ENCODE data around the gene MEF2A.
A peak's percentile ranks its signal among the peaks of the same experiment; 100 is the strongest.
"Not testable (repeated sequence)": the region's sequence is repeated elsewhere in the genome, so short reads cannot be mapped to it uniquely, and the experiment has no call there.

Gene MEF2A

DNA sequence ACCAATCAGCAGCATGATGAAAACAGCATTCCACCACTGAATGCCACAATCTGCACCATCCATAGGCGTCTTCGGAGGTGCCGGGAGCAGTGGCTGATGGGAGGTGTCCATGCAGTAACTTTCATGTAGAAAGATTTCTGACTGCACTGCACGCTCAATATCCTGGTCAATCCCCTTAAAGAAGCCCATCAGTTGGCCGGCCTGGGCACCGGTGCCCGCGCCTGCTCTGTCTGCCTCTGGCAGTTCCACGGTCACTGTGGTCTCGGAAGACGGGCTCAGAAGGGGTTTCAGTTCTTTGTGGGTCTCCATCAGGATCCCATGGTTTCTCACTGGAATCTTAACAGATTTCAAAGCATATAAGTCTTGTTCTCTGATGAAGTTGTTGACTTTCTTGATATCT is 163.5 kb downstream of the MEF2A start:
- no peak for DNase-seq (ENCODE audit: low spot score)

DNA sequence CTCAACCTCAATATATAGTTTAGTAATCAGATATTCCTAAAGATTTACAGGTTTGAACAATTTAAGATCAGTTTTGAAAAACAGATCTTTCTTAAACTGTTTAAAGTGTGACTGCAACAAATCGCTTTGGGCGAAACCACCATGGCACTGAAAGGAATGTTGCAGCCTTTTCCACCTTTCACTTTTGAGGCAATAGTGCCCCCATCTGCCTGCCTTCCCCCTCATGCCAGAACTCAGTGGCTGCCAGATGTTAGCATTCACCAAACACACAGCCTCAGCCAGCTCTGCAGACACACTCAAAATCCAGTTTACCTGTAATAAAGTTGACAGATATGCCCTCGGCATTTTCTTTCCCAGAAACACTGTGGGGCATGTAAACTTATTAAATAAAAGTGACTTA is 164.1 kb downstream of the MEF2A start:
- DNase-seq (ENCODE audit: low spot score), result peak; percentile 70

DNA sequence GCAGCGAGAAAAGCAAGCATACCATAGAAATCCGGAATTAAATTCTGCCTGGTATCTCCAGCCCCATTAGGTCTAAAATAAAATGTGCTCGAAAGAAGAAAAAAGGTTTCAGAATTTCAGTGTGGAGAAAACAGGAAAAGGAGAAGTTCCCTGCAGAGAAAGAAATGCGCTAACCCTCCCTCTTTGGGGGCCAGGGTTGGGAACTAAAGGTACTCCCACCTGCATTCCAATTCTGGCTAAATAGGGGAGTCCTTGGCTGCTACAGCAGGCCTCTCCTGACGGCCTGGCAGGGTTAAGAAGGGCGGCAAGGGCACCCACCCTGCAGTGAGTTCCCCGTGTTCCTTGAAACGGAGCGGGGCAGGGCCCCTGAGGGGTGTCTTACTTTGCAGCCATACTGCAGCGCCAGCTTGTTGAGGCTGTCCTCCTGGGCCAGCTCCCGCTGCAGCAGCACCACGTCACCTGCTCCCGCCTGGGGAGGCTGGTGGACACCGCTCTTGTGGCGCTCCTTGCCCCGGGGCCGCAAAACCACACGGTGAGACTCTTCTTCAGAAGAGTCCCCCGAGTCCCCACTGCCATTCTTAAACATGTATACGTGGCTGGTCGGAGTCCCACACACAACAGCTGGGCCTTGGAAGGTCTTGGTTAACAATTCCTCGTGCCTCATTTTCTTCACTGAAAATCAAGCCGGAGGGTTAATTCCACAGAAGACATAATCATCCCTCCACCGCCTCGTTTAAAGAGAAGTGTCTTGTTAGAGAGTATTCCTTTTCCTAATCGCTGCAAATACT is 165.7 kb downstream of the MEF2A start:
- DNase-seq (ENCODE audit: low spot score), result no peak

DNA sequence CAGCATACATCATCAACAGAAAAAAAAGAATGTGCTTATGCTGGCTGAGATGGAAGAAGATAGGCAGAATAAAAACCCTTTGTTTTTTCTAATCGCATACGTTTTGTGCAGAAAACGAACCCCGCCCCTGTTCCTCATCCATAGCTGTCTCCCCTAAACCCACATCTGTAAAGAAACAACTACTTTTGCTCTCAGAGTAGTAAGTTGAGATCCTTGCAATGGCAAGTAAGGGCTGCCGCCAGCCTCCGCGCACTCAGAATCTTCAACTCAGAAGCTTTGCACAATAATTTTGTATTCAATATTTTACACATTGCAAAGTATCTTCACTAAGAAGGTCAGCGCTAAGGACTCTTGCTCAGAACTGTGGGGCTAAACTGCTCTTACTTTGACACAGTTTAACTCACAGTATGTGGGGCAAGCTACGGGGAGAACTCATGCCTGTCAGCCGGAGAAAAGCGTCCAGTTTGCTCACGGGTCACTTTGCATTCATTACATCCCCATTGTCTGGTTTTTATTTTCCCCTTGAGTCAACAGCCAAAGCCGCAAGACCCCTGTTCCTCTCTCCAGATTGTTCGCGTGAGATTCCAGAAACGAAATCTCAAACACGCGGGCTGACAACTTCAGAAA is 166.5 kb downstream of the MEF2A start:
- peak; percentile 33 for DNase-seq (ENCODE audit: low spot score)

DNA sequence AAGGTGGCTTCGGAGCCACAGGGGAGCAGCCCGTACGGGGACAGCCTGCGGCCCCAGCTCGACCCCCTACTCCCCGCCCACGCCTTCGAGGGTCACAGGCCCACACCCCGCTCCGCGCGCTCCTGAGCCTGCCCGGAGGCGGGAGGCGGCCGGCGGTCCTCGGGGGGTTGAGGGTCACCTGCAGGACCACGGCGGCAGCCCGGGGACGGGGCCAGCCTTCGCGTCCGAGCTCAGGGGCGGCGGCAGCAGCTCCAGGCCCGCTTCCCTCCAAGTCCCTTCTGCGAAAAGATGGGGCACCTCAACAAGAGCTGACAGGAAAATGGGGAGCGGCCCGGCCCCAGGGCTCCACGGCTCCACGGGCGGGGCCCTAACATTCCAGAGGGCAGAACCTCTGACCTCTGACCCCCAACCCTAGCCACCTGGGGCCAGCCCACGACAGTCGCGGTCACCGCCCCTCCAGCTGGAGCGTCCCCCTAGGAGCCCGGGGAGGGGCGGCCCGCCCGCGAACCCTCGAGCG is 167.0 kb downstream of the MEF2A start:
- DNase-seq (ENCODE audit: low spot score), result no peak

- peak; percentile 100 for DNase-seq (ENCODE audit: low spot score)
These were observed 167.7 kb downstream of the MEF2A start, which contains the start of gene LYSMD4 for GRCh38 chr15:99733268-99734039. TSS of gene LYSMD4 (minus strand) at chr15:99733437. CDS start at chr15:99731999, 1,438 bp downstream.

GRCh38 chr15:99734040-99734291 is 168.2 kb downstream of the MEF2A start:
- DNase-seq (ENCODE audit: low spot score), result not testable (repeated sequence)

GRCh38 chr15:99734575-99734974 is 168.8 kb downstream of the MEF2A start:
- DNase-seq (ENCODE audit: low spot score), result no peak

DNA sequence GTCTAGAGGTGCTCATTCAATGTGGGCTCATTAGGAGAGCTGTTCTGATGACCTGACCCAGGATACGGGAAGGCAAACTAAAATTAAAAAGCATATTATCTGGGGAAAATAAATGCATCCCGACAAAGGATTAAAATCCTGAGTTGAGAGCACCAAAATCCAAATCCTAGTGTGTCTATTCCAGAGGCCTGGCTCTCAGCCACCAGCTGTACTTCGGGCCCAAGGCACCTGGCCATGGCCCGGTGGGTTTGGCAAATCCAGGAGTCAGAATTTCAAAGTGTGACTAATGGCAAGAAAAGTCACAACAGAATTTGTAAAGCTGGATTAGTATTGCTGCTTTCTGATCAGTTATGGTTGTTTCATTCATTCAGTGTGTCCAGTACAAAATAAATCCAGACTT is 170.1 kb downstream of the MEF2A start:
- DNase-seq (ENCODE audit: low spot score), result no peak

- DNase-seq (ENCODE audit: low spot score), result no peak
These were observed 170.9 kb downstream of the MEF2A start for GRCh38 chr15:99736702-99737101.

DNA sequence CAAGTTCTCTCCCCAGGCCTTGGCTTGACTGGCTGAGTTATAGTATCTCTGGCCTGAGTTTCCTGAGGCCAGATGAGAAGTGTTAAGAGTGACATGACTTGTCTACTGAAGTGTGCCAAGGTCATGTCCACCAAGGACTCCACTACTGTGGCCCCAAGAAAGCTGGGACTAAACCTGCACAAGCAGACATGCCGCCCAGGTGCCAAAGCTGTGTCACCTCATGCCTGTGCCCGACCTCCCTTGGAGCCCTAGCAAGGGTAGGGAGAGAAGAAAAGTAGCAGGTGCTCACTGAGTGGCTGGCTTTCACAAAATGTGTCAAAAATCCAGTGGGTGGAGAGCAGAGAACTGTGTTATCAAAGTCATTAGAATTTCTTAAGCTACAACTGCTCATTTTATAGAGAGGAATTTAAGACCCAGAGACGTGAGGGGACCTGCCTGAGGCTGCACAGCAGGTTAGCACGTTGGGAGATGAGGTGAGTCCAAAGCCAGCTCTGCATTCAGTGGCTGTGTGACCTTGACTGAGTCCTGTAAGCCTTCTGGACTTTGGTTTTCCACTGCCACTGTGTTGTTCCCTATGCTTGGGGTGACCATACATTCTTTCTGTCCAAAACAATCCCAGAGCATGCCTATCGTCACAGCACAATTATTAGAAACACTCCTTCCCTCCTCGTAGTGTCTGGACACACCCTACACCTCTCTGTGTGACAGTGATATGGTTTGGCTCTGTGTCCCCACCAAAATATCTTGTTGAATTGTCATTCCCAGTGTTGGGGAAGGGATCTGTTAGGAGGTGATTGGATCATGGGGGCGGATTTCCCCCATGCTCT is 172.4 kb downstream of the MEF2A start:
- DNase-seq (ENCODE audit: low spot score), result no peak

- no peak for DNase-seq (ENCODE audit: low spot score)
These were observed 176.1 kb downstream of the MEF2A start for GRCh38 chr15:99741835-99742234.

DNA sequence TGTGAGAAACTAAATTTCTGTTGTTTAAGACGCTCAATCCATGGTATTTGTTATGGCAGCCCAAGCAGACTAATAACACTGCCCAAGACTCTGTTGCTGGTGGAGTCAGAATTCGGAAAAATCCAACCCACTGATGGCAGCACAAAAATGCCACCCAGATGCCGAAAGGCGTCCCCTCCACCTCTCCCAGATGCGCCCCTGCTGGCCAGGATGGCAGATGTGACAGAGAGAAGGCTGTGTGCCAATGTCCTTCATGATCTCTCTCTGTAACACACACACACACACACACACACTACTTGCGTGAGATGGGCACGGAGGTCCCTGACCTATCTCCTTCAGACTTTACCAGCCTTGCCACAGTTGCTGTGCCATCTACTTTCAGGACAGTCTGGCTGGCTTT is 178.4 kb downstream of the MEF2A start:
- DNase-seq (ENCODE audit: low spot score), result no peak

DNA sequence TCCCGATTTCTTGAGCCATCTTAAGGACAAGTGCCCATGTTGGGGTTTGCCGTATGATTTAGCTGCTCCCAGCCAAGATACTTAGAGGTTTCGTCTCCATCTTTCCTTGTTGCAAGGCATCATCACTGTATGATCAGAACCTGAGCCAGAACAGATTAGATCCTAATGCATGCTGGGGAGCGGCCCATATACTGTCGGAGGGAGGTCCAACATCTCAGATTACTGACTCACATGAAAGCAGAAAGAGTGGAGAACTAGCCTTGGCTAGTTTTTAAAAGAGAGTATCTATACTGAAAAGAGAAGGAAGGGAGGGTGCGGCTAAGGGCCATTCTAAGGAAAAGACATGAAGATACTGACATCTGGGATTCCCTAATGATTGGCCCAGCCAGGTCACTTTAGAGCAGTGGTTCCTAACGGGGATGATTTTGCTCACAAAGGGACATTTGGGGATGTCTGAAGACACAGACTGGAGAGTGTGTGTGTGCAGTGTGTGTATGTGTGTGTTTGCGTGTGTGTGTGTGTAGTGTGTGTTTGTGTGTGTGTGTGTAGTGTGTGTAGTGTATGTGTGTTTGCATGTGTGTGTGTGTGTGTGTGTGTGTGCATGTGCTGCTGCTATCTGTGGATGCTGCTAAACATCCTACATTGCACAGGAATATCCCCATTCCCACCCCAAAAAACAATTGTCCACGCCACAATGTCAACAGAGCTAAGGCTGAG is 179.7 kb downstream of the MEF2A start:
- no peak for DNase-seq (ENCODE audit: low spot score)

DNA sequence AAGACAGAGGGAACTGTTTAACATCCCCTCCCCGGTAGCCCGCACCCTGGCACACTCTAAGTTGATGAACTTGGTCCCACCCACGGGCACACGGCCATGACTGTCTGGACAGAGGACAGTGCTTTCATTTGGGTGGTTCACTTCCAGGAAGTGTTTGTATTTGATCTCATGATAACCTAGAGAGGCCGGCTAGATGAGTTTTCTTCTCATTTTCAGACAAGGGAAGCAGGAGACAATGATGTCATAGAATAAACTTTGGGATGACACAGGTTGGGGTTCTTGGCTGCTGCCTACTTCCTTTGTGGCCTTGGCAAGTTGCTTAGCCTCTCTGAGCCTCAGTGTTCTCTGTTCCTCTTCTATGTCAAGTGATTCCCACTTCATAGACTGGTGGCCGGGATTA is 183.6 kb downstream of the MEF2A start:
- peak; percentile 29 for DNase-seq (ENCODE audit: low spot score)

DNA sequence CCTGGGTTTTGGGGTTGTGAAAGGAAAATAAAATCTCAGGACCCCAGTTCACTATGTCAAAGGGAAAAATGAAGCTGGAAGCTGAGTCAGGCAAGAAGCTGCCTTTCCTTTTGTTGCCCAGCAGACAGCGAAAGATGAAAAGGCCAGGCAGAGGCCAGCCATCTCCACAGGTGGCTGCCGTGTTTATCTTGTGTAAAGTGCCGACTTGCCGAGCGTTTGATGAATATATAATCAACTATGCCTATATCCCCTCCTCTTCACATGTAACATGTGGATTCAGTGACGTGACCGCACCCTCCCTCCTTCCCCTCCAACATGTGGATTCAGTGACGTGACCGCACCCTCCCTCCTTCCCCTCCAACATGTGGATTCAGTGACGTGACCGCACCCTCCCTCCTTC is 184.5 kb downstream of the MEF2A start:
- not testable (repeated sequence) for DNase-seq (ENCODE audit: low spot score)

- DNase-seq (ENCODE audit: low spot score), result no peak
These were observed 186.8 kb downstream of the MEF2A start for GRCh38 chr15:99752556-99752955.

DNA sequence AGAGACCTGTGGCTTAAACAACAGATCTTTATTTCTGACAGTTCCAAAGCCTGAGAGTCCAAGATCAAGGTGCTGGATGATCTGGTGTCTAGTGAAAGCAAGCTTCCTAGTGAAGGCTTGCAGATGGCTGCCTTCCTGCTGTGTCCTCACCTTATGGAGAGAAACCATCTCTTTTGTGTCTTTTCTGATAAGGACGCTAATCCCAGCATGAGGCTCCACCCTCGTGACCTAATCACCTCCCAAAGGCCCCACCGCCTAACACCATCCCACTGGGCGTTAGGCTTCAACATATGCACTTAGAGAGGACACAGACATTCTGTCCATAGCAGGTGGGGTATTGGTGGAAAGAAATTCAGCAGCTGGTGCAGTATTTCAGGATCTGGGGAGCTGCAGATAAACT is 187.3 kb downstream of the MEF2A start:
- DNase-seq (ENCODE audit: low spot score), result no peak

- DNase-seq (ENCODE audit: low spot score), result peak; percentile 82
These were observed 190.1 kb downstream of the MEF2A start for GRCh38 chr15:99755692-99756409.

- no peak for DNase-seq (ENCODE audit: low spot score)
These were observed 196.5 kb downstream of the MEF2A start for GRCh38 chr15:99762288-99762687.

DNA sequence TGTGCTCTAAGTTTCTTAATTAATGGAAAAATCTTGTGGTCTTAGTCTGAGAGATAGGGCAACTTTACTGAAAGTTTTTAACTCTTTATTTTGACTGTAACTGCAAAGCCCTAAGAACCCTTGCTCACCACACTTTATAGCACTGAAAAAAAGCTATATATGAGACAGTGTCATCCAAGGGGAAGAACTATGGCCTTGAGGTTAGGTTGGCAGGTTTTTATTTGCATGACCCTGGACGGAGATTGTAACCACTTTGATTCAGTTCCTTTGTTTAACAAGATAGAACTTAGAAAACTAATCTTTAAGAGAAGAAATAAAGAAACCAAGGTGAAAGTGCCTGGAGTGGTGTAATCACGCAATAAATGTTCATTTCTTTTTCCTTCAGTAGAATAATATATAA is 198.0 kb downstream of the MEF2A start:
- DNase-seq (ENCODE audit: low spot score), result no peak
